Measurements from ENCODE around the gene TOMM7.
A peak's percentile ranks its signal among the peaks of the same experiment; 100 is the strongest.
"Not testable (repeated sequence)": the region's sequence is repeated elsewhere in the genome, so short reads cannot be mapped to it uniquely, and the experiment has no call there.

The TOMM7 gene

DNA sequence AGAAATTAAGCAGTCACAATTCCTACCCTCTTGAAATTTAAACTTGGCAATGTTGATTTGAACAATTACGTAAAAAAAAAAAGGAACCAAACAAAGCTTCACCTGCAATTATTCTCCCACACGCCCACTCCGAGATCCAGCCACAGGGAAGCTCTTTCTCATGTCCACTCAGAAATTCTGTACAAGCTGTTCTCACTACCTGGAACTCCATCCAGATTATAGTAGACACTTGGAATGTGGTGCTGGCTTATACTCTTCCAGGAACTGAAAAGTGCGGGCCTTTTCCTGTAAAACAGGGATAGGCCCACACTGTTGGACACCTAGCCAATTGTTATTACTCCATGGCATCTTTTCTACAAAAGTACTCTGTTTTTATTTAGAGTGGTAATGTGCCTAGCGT is 20.3 kb upstream of the TOMM7 start:
- Histone ChIP-seq H3K4me3 (ENCODE audit: low read length in 2 of 2) (no peak overlapping the region), H3K27me3 (ENCODE audit: control insufficient read depth in 2 of 2, insufficient read depth in 2 of 2, low read length in 2 of 2) (no peaks in the 10 kb centered on the region), H3K9ac (ENCODE audit: low read depth in 1 of 2, low read length in 2 of 2) (no peak overlapping the region), H3K36me3 (ENCODE audit: control insufficient read depth in 2 of 2, insufficient read depth in 2 of 2, low read length in 2 of 2) (no peaks in the 10 kb centered on the region), H3K9me3 (ENCODE audit: control insufficient read depth in 2 of 2, low read length in 2 of 2) (no peaks in the 10 kb centered on the region), H3K27ac (ENCODE audit: low read depth in 2 of 2, low read length in 2 of 2) (no peak overlapping the region), H3K4me1 (ENCODE audit: control insufficient read depth in 2 of 2, insufficient read depth in 2 of 2, low read length in 2 of 2) (no peaks in the 10 kb centered on the region)

GRCh38 chr7:22842383-22842941 is 19.8 kb upstream of the TOMM7 start:
- Histone ChIP-seq H3K4me3 (ENCODE audit: low read length in 2 of 2) (no peak overlapping the region), H3K9ac (ENCODE audit: low read depth in 1 of 2, low read length in 2 of 2) (no peak overlapping the region), H3K4me1 (ENCODE audit: control insufficient read depth in 2 of 2, insufficient read depth in 2 of 2, low read length in 2 of 2) (no peaks in the 10 kb centered on the region), H3K27me3 (ENCODE audit: control insufficient read depth in 2 of 2, insufficient read depth in 2 of 2, low read length in 2 of 2) (no peaks in the 10 kb centered on the region), H3K9me3 (ENCODE audit: control insufficient read depth in 2 of 2, low read length in 2 of 2) (no peaks in the 10 kb centered on the region), H3K36me3 (ENCODE audit: control insufficient read depth in 2 of 2, insufficient read depth in 2 of 2, low read length in 2 of 2) (no peaks in the 10 kb centered on the region), H3K27ac (ENCODE audit: low read depth in 2 of 2, low read length in 2 of 2) (peak overlapping the region in 1 of 2 donors; percentile 13)

GRCh38 chr7:22841954-22842353 is 19.3 kb upstream of the TOMM7 start:
- H3K4me3 ChIP-seq (ENCODE audit: low read length in 2 of 2): no peak overlapping the region
- H3K9ac ChIP-seq (ENCODE audit: low read depth in 1 of 2, low read length in 2 of 2): no peak overlapping the region

DNA sequence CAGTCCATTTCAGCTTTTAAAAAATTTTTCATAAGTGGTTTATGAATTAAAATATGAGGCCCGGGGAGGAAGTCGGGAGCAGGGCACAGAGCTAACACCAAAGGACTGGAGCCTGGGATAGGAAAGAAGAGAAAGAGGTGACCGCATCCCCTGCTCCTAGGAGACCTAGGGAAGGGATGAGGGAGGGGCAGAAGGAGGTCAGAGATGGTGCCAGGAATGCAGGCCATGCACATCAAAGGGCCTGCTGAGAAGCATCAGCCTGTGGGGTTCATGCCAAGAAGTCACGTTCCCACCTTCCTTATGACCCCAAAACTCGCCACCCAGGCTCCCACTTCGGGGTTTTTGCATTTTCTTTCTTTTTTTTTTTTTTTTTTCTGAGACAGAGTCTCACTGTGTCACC is 14.7 kb upstream of the TOMM7 start:
- Histone ChIP-seq H3K9me3 (ENCODE audit: control insufficient read depth in 2 of 2, low read length in 2 of 2) (no peaks in the 10 kb centered on the region), H3K9ac (ENCODE audit: low read depth in 1 of 2, low read length in 2 of 2) (no peak overlapping the region), H3K4me3 (ENCODE audit: low read length in 2 of 2) (no peak overlapping the region), H3K4me1 (ENCODE audit: control insufficient read depth in 2 of 2, insufficient read depth in 2 of 2, low read length in 2 of 2) (no peaks in the 10 kb centered on the region), H3K27ac (ENCODE audit: low read depth in 2 of 2, low read length in 2 of 2) (no peak overlapping the region), H3K27me3 (ENCODE audit: control insufficient read depth in 2 of 2, insufficient read depth in 2 of 2, low read length in 2 of 2) (no peaks in the 10 kb centered on the region), H3K36me3 (ENCODE audit: control insufficient read depth in 2 of 2, insufficient read depth in 2 of 2, low read length in 2 of 2) (no peaks in the 10 kb centered on the region)

More at GRCh38 chr7:22841954-22842353, 19.3 kb upstream of the TOMM7 start:
- Histone ChIP-seq H3K9me3 (ENCODE audit: control insufficient read depth in 2 of 2, low read length in 2 of 2) (no peaks in the 10 kb centered on the region), H3K4me1 (ENCODE audit: control insufficient read depth in 2 of 2, insufficient read depth in 2 of 2, low read length in 2 of 2) (no peaks in the 10 kb centered on the region), H3K27me3 (ENCODE audit: control insufficient read depth in 2 of 2, insufficient read depth in 2 of 2, low read length in 2 of 2) (no peaks in the 10 kb centered on the region), H3K36me3 (ENCODE audit: control insufficient read depth in 2 of 2, insufficient read depth in 2 of 2, low read length in 2 of 2) (no peaks in the 10 kb centered on the region), H3K27ac (ENCODE audit: low read depth in 2 of 2, low read length in 2 of 2) (peak overlapping the region in 1 of 2 donors; percentile 2)

DNA sequence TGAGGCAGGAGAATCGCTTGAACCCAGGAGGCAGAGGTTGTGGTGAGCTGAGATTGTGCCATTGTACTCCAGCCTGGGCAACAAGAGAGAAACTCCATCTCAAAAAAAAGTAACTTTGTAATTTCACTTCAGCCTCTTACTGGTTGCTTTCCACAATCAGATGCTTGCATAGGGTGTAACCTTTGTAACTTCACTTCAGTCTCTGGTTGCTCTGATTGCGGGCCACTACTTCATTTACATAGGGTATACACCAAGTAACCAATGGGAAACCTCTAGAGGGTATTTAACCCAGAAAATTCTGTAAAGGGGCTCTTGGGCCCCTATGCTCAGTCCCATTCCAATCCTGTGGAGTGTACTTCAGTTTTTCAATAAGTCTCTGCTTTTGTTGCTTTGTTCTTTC is 13.9 kb upstream of the TOMM7 start:
- H3K9me3 ChIP-seq (ENCODE audit: control insufficient read depth in 2 of 2, low read length in 2 of 2); H3K4me3 ChIP-seq (ENCODE audit: low read length in 2 of 2); H3K27me3 ChIP-seq (ENCODE audit: control insufficient read depth in 2 of 2, insufficient read depth in 2 of 2, low read length in 2 of 2); H3K27ac ChIP-seq (ENCODE audit: low read depth in 2 of 2, low read length in 2 of 2); H3K4me1 ChIP-seq (ENCODE audit: control insufficient read depth in 2 of 2, insufficient read depth in 2 of 2, low read length in 2 of 2); H3K36me3 ChIP-seq (ENCODE audit: control insufficient read depth in 2 of 2, insufficient read depth in 2 of 2, low read length in 2 of 2); H3K9ac ChIP-seq (ENCODE audit: low read depth in 1 of 2, low read length in 2 of 2): not testable (repeated sequence)

GRCh38 chr7:22833957-22834356 is 11.3 kb upstream of the TOMM7 start:
- H3K27ac ChIP-seq (ENCODE audit: low read depth in 2 of 2, low read length in 2 of 2): no peak overlapping the region
- no peak overlapping the region for H3K9ac ChIP-seq (ENCODE audit: low read depth in 1 of 2, low read length in 2 of 2)
- H3K4me1 ChIP-seq (ENCODE audit: control insufficient read depth in 2 of 2, insufficient read depth in 2 of 2, low read length in 2 of 2): no peaks in the 10 kb centered on the region
- H3K9me3 ChIP-seq (ENCODE audit: control insufficient read depth in 2 of 2, low read length in 2 of 2): no peaks in the 10 kb centered on the region
- no peak overlapping the region for H3K4me3 ChIP-seq (ENCODE audit: low read length in 2 of 2)
- H3K27me3 ChIP-seq (ENCODE audit: control insufficient read depth in 2 of 2, insufficient read depth in 2 of 2, low read length in 2 of 2): no peaks in the 10 kb centered on the region
- no peaks in the 10 kb centered on the region for H3K36me3 ChIP-seq (ENCODE audit: control insufficient read depth in 2 of 2, insufficient read depth in 2 of 2, low read length in 2 of 2)

GRCh38 chr7:22833113-22833855 is 10.6 kb upstream of the TOMM7 start:
- Histone ChIP-seq H3K4me1 (ENCODE audit: control insufficient read depth in 2 of 2, insufficient read depth in 2 of 2, low read length in 2 of 2) (no peaks in the 10 kb centered on the region), H3K27ac (ENCODE audit: low read depth in 2 of 2, low read length in 2 of 2) (no peak overlapping the region), H3K36me3 (ENCODE audit: control insufficient read depth in 2 of 2, insufficient read depth in 2 of 2, low read length in 2 of 2) (no peaks in the 10 kb centered on the region), H3K4me3 (ENCODE audit: low read length in 2 of 2) (no peak overlapping the region), H3K27me3 (ENCODE audit: control insufficient read depth in 2 of 2, insufficient read depth in 2 of 2, low read length in 2 of 2) (no peaks in the 10 kb centered on the region), H3K9me3 (ENCODE audit: control insufficient read depth in 2 of 2, low read length in 2 of 2) (no peaks in the 10 kb centered on the region), H3K9ac (ENCODE audit: low read depth in 1 of 2, low read length in 2 of 2) (no peak overlapping the region)

GRCh38 chr7:22832401-22832800 is 9.8 kb upstream of the TOMM7 start:
- H3K4me3 ChIP-seq (ENCODE audit: low read length in 2 of 2): no peak overlapping the region
- no peak overlapping the region for H3K9ac ChIP-seq (ENCODE audit: low read depth in 1 of 2, low read length in 2 of 2)
- H3K27me3 ChIP-seq (ENCODE audit: control insufficient read depth in 2 of 2, insufficient read depth in 2 of 2, low read length in 2 of 2): peaks cover 0 to 3% of the 10 kb centered on the region in 2 donors
- no peaks in the 10 kb centered on the region for H3K36me3 ChIP-seq (ENCODE audit: control insufficient read depth in 2 of 2, insufficient read depth in 2 of 2, low read length in 2 of 2)
- H3K9me3 ChIP-seq (ENCODE audit: control insufficient read depth in 2 of 2, low read length in 2 of 2): no peaks in the 10 kb centered on the region
- H3K27ac ChIP-seq (ENCODE audit: low read depth in 2 of 2, low read length in 2 of 2): no peak overlapping the region
- H3K4me1 ChIP-seq (ENCODE audit: control insufficient read depth in 2 of 2, insufficient read depth in 2 of 2, low read length in 2 of 2): no peaks in the 10 kb centered on the region

DNA sequence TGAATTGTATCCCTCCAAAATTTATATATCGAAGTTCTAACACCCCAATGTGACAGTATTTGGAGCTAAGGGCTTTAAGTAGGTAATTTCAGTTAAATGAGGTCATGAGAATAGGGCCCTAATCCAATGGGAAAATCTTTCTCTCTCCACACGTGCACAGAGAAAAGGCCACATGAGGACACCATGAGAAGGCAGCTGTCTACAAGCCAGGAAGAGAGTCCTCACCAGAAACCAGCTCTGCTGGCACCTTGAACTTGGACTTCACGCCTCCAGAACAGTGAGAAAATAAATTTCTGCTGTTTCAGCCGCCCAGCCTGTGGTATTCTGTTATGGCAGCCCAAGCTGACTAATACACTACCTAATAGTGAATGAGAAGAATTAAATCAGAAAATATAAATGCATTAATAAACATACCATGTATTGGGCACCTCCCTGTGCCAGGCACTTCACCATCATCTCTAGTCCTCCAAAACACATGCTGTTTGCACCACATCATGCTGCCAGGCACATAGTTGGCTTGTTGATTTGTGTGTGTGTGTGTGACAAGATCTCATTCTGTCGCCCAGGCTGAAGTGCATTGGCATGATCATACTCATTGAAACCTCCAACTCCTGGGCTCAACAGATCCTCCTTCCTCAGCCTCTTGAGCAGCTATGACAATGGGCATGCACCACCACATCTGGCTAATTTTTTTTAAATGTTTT is 9.1 kb upstream of the TOMM7 start:
- Histone ChIP-seq H3K27me3 (ENCODE audit: control insufficient read depth in 2 of 2, insufficient read depth in 2 of 2, low read length in 2 of 2) (peaks cover under 1 to 4% of the 10 kb centered on the region in 2 donors), H3K36me3 (ENCODE audit: control insufficient read depth in 2 of 2, insufficient read depth in 2 of 2, low read length in 2 of 2) (no peaks in the 10 kb centered on the region), H3K4me1 (ENCODE audit: control insufficient read depth in 2 of 2, insufficient read depth in 2 of 2, low read length in 2 of 2) (no peaks in the 10 kb centered on the region), H3K4me3 (ENCODE audit: low read length in 2 of 2) (no peak overlapping the region), H3K9me3 (ENCODE audit: control insufficient read depth in 2 of 2, low read length in 2 of 2) (no peaks in the 10 kb centered on the region), H3K27ac (ENCODE audit: low read depth in 2 of 2, low read length in 2 of 2) (no peak overlapping the region), H3K9ac (ENCODE audit: low read depth in 1 of 2, low read length in 2 of 2) (no peak overlapping the region)

- Histone ChIP-seq H3K27me3 (ENCODE audit: control insufficient read depth in 2 of 2, insufficient read depth in 2 of 2, low read length in 2 of 2) (peaks cover 6 to 7% of the 10 kb centered on the region in 2 donors), H3K4me3 (ENCODE audit: low read length in 2 of 2) (no peak overlapping the region), H3K27ac (ENCODE audit: low read depth in 2 of 2, low read length in 2 of 2) (no peak overlapping the region), H3K36me3 (ENCODE audit: control insufficient read depth in 2 of 2, insufficient read depth in 2 of 2, low read length in 2 of 2) (no peaks in the 10 kb centered on the region), H3K9me3 (ENCODE audit: control insufficient read depth in 2 of 2, low read length in 2 of 2) (no peaks in the 10 kb centered on the region), H3K9ac (ENCODE audit: low read depth in 1 of 2, low read length in 2 of 2) (no peak overlapping the region), H3K4me1 (ENCODE audit: control insufficient read depth in 2 of 2, insufficient read depth in 2 of 2, low read length in 2 of 2) (peaks cover 0 to 3% of the 10 kb centered on the region in 2 donors)
These were observed 4.9 kb upstream of the TOMM7 start for GRCh38 chr7:22827563-22827962.

All from mucosa of rectum (tissue), 2 donors.